ENCODE results near the gene SRCAP.
A peak's percentile ranks its signal among the peaks of the same experiment; 100 is the strongest.

The SRCAP gene

DNA sequence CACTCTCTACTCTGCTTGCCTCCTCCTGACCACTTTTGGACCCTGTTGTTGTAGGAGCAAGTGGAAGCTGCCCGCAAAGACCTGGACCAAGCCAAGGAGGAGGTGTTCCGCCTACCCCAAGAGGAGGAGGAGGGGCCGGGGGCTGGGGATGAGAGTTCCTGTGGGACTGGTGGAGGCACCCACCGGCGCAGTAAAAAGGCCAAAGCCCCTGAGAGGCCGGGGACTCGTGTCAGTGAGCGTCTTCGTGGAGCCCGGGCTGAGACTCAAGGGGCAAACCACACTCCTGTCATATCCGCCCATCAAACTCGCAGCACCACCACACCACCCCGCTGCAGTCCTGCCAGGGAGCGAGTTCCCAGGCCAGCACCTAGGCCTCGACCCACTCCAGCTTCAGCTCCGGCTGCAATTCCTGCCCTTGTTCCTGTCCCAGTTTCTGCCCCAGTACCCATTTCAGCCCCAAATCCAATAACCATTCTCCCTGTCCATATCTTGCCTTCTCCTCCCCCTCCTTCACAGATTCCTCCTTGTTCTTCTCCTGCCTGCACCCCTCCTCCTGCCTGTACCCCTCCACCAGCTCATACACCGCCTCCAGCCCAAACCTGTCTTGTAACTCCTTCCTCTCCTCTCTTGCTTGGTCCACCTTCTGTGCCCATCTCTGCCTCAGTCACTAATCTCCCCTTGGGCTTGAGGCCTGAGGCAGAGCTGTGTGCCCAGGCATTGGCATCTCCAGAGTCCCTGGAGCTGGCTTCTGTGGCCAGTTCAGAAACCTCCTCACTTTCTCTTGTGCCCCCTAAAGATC lies 38.2 kb downstream of the SRCAP start:
- DNase-seq, result no peak
- no peak for ATAC-seq

DNA sequence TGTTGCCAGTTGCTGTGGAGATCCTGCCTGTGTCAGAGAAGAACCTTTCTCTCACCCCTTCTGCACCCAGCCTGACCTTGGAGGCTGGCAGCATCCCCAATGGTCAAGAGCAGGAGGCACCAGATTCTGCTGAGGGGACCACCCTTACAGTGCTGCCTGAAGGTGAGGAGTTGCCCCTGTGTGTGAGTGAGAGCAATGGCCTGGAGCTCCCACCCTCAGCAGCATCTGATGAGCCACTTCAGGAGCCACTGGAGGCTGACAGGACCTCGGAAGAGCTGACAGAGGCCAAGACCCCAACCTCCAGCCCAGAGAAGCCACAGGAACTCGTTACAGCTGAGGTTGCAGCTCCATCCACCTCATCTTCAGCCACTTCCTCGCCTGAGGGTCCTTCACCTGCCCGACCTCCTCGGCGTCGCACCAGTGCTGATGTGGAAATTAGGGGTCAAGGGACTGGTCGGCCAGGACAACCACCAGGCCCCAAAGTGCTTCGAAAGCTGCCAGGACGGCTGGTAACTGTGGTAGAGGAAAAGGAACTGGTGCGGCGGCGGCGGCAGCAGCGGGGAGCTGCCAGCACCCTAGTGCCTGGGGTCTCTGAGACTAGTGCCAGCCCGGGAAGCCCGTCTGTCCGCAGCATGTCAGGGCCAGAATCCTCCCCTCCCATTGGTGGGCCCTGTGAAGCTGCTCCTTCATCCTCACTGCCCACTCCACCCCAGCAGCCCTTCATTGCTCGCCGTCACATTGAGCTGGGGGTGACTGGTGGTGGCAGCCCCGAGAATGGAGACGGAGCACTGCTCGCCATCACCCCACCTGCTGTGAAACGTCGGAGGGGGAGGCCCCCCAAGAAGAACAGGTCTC lies 39.0 kb downstream of the SRCAP start:
- DNase-seq (no peak), ATAC-seq (no peak)

DNA sequence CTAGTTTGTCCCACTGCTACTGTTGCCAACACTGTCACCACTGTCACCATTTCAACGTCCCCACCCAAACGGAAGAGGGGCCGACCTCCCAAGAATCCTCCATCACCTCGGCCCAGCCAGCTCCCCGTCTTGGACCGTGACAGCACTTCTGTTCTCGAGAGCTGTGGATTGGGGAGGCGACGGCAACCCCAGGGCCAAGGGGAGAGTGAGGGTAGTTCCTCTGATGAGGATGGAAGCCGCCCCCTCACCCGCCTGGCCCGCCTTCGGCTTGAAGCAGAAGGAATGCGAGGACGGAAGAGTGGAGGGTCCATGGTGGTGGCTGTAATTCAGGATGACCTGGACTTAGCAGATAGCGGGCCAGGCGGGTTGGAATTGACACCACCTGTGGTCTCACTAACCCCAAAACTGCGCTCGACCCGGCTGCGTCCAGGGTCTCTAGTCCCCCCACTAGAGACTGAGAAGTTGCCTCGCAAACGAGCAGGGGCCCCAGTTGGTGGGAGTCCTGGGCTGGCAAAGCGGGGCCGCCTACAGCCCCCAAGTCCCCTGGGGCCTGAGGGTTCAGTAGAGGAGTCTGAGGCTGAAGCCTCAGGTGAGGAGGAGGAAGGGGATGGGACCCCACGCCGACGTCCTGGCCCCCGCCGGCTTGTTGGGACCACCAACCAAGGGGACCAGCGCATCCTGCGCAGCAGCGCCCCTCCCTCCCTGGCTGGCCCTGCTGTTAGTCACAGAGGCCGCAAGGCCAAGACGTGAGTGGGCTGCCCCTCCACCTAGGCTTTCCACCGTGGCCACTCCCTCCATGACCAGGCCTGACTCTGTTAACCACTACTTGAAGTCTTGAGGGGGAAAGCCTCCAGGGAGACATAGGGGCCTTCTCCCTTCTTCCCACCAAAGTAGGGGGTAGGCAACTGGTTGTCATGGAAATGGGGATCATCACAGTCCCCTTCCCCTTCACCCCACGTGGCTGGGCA lies 40.3 kb downstream of the SRCAP start:
- no peak for DNase-seq
- ATAC-seq, result peak; percentile 19

DNA sequence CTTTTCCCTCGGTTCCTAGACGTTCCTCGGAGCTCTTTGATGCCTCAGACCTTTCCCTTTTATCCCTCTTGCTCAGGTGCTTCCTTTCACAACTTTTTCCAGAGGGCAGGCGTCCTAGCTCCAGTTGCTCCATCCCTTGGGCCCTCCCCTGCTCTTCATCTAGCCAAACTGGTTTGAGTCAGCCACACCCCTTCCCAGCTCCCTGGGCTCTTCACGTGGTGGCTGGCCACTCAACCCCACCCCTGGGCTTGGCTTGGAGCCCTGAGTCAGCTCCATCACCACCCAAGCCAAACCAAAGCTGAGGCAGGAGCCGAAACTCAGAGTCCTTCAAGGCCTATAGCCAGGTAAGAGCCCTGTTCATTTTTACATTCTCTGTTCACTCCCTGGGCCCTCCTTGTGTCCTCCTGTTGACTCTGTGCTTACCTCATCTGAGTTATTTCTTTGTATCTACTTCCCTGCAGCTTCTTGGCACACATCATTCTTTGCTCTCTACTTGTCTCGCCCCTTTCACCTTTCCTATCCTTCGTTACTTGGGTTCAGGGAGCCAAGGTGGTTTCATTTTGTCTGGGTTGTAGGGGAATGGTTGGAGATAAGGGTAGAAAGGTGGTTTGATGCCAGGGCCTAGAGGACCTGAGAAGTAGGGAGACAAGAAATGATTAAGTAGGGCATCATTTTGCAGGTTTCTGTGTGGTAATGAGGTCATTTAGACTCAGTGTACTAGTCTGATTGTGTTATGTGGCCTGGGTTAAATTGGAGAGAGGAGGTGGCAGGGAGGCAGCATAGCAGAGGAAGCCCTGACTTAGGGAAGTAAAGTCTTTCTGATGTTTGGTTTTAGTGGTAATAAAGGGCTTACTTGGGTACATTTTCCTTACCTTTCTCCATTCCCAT lies 41.6 kb downstream of the SRCAP start:
- DNase-seq (no peak), ATAC-seq (no peak)

DNA sequence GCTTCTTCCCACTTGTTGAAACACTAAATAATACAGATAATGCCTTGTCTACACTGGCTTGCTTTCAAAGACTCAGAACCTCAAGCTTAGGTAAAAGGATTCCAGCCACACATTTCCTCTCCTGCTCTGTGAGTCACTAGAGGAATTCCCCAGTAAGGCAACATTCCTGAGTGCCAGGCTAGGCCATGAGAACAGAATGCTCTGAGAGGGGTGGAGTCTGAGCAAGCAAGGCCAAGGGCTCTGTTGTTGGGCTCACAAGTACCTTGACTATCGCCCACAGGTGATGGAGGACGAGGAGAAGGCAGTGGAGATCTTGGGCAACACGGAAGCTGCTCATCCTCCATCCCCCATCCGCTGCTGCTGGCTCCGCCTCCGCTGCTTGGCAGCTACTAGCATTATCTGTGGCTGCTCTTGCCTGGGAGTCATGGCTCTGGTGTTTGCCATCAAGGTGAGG lies 42.5 kb downstream of the SRCAP start:
- ATAC-seq (no peak), DNase-seq (no peak)

DNA sequence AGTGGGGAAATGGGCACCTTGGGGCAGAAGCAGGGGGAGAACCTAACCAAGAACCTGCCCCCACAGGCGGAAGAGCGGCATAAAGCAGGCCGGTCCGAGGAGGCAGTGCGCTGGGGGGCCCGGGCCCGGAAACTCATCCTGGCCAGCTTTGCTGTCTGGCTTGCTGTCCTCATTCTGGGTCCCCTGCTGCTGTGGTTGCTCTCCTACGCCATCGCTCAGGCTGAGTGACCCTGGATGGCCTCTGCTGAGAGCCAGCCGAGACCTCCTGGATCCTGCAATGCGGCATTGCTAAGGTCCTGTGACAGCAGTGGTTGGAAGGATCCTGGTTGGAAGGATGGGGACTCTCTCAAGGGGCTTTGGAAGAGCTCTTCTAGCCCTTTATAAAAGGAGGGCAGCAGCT lies 44.7 kb downstream of the SRCAP start:
- ATAC-seq, result no peak
- no peak for DNase-seq

DNA sequence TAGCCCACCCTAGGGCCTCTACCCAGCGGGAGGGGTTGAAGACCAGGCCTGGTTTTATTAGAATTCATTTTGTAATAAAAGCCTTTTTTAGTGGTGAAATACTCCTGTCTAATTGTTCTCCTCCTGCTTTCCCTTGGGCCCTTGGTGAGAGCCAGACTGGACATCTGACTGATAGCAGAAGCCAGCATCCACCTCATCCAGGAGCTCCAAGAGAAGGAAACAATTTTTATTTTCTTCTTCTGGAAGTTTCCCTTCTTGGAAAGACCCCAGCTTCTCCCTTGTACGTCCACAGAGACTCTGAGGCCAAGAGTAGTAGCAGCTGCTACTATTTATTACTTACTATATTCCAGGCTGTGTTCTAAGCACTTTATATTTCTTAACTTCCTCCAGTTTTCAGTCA lies 45.2 kb downstream of the SRCAP start:
- no peak for DNase-seq
- no peak for ATAC-seq

DNA sequence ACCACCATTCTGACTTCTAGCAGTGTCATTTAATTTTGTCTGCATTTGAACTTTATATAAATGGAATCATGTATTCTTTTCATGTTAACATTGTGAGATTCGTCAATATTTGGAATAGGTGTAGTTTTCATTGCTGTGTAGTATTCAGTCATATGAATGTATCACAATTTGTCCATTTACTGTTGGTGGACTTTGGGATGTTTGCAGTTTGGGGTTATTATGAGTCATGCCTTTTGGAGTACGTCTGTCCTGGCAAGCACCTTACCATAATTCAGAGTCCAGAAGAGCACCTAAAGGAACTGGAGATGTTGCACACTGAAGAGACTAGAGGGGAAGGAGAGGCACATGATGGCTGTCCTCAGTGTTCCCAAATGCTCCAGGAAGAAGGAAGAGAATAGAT lies 46.1 kb downstream of the SRCAP start:
- DNase-seq, result no peak
- no peak for ATAC-seq

DNA sequence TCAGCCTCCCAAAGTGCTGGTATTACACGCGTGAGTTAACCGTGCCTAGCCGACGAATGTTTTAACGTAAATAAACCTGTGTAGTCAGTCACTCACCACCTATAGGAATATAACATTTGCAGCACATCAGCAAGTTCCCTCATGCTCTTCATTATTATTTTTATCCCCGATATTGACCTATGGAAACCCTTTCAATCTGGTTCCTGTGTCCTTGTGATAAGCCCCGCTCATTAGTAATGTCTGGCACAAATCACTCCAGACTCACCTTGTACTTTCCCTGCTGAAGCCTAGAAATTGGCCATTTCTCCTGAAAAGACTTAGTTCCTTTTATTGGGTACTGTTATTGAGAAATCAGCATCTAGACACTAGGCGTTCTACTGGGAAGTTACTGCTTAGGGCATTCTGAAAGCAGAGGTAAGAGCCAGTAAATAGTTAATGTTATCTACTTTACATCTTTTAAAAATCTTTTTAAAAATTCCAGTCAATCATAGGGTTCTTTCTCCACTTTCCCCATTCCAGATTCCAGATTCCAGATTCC lies 47.7 kb downstream of the SRCAP start:
- no peak for ATAC-seq

DNA sequence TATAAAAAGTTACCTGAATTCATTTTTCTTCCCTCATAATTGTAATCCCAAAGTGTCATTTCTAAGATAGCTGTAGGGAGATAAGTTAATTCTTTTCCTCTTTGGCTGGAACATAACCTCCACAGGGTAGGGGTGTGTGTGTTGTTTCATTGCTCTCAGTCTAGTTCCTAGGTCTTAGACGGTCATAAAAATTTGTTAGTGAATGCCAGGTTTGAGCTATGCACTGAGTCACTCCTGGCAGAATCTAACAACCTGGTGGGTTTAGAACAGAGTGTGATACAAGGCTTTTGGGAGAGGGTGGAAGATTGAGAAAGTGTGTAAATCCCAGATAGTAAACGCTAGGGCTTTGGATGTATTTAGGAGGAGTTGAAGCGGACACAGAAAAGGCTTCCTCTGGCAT lies 48.4 kb downstream of the SRCAP start:
- ATAC-seq (no peak), DNase-seq (no peak)

More for the DNA sequence above, 47.7 kb downstream of the SRCAP start:
- no peak for DNase-seq

DNA sequence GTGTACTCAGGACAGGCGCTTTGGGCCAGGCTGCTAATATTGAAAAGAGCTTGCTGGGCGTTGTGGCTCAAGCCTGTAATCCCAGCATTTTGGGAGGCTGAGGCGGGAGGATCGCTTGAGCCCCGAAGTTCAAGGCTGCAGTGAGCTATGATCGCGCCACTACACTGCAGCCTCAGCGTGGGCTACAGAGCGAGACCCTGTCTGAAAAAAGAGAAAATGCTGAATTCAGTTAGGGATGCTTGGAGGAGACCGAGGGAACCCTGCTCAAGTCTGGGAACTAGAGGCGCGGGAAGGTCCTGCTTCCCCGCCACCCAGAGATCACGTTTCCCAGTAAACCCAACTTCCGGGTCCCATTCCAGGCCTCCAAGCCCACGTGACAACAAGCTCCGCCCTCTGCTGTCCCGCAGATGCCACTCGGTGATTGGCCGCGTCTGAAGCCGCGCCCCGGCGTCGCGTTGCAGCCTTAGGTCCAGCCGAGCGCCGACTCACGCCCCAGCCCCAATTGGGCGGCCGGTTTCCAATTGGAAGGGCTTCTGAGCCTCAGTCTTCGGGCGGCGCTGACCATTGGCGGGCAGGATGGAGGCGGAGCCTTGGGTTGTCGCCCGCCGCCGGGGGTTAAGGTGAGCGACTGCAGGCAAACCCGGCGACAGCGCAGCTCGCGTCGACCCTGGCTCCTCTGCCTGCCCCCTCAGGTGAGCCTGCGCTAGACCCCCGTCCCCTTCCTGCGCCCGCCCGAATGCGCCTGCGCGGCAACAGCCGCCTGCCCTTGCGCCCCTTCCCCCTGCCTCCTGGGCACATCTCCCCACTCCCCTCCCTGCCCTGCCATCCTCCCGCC lies 49.0 kb downstream of the SRCAP start, which contains the start of gene PHKG2:
Gene PHKG2 (plus strand): TSS at position 627 of the 835 bp plus-strand sequence. CDS start 396 bp downstream, outside the sequence.
- peak; percentile 100 for ATAC-seq
- DNase-seq, result peak; percentile 98

DNA sequence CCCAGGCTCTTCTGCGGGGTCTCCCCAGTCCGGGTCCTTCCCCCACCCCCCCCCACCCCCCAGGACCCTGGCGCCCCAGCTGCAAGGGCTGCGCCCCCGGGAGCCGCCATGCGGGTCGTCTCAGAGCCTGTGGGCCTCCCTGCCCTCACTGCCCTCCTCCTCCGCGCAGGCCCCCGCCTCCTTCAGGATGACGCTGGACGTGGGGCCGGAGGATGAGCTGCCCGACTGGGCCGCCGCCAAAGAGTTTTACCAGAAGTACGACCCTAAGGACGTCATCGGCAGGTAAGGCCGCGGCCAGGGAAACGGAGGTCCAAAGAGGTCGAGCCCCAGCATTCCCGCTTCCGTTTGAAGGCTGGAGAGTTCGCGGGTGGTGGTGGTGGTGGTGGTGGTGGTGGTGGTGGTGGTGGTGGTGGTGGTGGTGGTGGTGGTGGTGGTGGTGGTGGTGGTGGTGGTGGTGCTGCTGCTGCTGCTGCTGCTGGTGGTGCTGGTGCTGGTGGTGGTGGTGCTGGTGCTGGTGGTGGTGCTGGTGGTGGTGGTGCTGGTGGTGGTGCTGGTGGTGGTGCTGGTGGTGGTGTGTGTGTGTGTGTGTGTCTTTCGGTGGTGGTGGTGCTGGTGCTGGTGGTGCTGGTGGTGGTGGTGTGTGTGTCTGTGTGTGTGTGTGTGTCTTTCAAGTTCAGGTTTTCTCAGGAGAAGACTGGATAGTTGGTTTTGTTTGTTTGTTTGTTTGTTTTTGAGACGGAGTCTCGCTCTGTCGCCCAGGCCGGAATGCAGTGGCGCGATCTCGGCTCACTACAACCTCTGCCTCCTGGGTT lies 49.9 kb downstream of the SRCAP start:
- DNase-seq, result peak; percentile 46
- peak; percentile 12 for ATAC-seq

DNA sequence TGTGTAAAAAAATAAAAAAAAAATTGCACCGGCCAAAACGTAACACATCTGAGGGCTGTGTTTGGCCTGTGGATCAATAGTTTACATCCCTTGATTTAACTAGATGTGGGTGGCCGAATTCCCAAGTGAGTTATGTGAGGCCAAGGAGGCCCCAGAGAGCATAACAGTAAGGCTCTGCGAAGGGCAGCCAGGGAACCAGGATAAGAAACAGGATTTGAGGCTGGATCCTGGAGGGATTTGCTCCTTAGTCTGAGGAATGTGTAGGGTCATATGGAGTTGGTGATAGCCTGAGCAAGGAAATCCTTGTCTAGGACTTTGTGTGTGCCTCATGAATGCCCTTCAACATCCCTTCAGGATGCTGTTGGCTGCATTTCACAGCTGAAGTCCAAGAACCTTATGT lies 51.2 kb downstream of the SRCAP start:
- ATAC-seq (no peak), DNase-seq (no peak)

DNA sequence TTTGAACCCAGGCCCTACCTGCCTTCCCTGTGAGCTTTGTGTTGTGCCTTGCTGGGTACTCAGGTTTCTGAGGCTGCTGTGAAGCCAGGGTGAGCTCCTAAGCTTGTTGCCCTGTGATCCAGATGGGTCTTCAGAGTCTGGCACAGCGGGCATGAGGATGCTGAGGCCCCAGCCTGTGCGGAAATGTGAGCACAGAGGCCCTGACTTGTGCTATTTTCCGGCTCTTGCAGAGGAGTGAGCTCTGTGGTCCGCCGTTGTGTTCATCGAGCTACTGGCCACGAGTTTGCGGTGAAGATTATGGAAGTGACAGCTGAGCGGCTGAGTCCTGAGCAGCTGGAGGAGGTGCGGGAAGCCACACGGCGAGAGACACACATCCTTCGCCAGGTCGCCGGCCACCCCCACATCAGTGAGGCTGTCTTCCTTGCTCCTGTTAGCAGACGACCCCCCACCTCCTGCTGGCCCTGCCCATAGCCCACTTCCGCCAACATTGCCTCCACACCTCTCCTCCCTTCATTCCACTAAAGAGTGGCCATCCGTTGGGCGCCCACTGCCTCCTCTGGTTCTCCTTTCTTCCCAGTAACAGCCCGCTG lies 52.0 kb downstream of the SRCAP start:
- ATAC-seq (no peak), DNase-seq (no peak)

DNA sequence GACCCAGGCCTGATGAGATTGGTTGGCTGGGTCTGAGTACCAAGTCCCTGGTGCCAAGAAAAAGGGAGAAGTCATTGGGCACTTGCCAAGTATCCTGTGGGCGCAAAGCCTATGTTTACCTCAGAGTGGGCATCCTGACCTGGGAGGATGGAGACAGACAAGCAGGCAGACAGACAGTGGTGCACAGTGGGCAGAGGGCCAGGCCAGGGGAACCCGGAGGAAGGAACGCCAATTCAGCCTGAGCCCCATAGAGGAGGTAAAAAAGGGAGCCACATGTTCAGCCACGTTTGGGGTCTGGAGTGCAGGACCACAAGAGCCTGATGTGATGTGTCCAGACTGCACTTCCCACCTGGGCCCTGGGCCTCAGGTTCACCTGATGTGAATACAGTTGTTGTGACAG lies 54.6 kb downstream of the SRCAP start:
- ATAC-seq, result no peak
- no peak for DNase-seq

DNA sequence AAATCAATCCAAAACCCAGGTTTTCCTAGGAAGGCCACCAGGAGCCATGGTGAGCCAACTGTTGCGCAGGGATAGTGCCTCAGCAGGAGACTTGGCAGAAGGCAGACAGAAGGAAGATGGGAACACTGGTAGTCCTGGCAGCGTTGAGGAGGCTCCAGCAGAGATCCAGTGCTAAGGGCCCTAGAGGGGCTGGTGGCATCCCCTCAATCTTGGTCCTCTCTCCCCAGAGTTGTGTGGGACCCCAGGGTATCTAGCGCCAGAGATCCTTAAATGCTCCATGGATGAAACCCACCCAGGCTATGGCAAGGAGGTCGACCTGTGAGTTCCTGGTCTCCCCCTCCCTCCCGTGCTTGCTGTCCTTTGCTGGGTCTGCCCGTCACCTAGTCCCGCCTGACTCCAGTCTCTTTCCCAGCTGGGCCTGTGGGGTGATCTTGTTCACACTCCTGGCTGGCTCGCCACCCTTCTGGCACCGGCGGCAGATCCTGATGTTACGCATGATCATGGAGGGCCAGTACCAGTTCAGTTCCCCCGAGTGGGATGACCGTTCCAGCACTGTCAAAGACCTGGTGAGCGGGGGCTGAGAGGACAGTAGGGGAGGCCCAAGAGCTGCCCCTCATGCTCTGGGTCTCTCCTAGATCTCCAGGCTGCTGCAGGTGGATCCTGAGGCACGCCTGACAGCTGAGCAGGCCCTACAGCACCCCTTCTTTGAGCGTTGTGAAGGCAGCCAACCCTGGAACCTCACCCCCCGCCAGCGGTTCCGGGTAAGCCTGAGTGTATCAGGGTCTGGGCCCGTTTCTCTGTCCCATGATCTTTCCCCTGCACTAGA lies 57.2 kb downstream of the SRCAP start:
- ATAC-seq (no peak), DNase-seq (no peak)

DNA sequence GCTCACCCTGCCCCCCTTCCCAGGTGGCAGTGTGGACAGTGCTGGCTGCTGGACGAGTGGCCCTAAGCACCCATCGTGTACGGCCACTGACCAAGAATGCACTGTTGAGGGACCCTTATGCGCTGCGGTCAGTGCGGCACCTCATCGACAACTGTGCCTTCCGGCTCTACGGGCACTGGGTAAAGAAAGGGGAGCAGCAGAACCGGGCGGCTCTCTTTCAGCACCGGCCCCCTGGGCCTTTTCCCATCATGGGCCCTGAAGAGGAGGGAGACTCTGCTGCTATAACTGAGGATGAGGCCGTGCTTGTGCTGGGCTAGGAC lies 57.8 kb downstream of the SRCAP start:
- no peak for ATAC-seq
- no peak for DNase-seq

DNA sequence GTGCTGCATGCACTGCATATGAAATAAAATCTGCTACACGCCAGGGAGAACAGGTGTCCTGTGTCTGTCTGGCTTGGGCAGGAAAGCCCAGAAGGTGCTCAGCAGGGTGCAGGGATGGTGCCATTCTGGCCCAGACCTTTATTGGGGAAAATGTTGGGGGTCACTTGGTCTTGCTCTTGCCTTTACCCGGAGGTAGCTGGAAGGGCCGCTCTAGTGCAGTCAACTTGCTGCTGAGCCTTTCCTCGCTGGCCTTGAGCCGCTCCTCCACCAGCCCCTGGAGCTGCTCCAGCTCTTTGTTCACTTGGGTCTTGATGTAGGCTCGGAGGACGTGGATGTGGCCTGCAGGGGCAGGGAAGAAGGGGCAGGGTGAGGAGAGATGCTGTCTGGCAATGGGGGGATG lies 58.3 kb downstream of the SRCAP start:
- no peak for DNase-seq
- no peak for ATAC-seq
